Uterus (tissue), 4 donors: Measurements from ENCODE around the gene SKIL. TPM values are rescaled to one million over a fixed set of nuclear protein-coding genes. Genes with fewer than 3 reads are reported as not detected.
"Not testable (repeated sequence)": the region's sequence is repeated elsewhere in the genome, so short reads cannot be mapped to it uniquely, and the experiment has no call there.

Experiments
- DNase-seq, 2 donors: peaks; one replicate each; pipeline ENCODE4 v3.0.0-alpha.2; 2019 to 2020
- H3K27ac ChIP-seq, 2 donors: fragments of 200-600 bp; sonication (generic); 1 replicate in 1 of 2; 2 replicates in 1 of 2; pipeline ENCODE4 v1.5.1; 2016 to 2018
- H3K27me3 ChIP-seq, 2 donors: fragments of 200-600 bp; sonication (generic); one replicate each; pipeline ENCODE4 v1.5.1; 2018 to 2019; ENCODE audit warnings: control low read depth in 1 of 2
- H3K36me3 ChIP-seq, 2 donors: fragments of 200-600 bp; sonication (generic); one replicate each; pipeline ENCODE4 v1.5.1; 2019; ENCODE audit warnings: control low read depth in 1 of 2
- H3K4me1 ChIP-seq, 2 donors: fragments of 200-600 bp; sonication (generic); one replicate each; pipeline ENCODE4 v1.5.1; 2018 to 2019; ENCODE audit warnings: control low read depth in 1 of 2
- H3K4me3 ChIP-seq, 2 donors: fragments of 200-600 bp; sonication (generic); 1 replicate in 1 of 2; 2 replicates in 1 of 2; pipeline ENCODE4 v1.5.1; 2018 to 2019; ENCODE audit warnings: mild to moderate bottlenecking in 1 of 2
- H3K9me3 ChIP-seq, 2 donors: fragments of 200-600 bp; sonication (generic); one replicate each; pipeline ENCODE4 v1.5.1; 2019; ENCODE audit warnings: control low read depth in 1 of 2
- POLR2A ChIP-seq, 2 donors: fragments of 450-650 bp; IDR thresholded peaks; one replicate each; pipeline ENCODE4 v1.6.1; 2016; ENCODE audit warnings: antibody characterized with exemption in 2 of 2, mild to moderate bottlenecking in 1 of 2, moderate library complexity in 1 of 2
- intact Hi-C: fragments of 100-400 bp; cut with DNase I; formaldehyde crosslinking; loops from one replicate; pipeline ENCODE4 v1.15.1; 2023; ENCODE audit warnings: low total_unique reads
- total RNA-seq, 4 donors: library from RNA; depleted of rRNA in 3 of 4; stranded (reverse); fragments of >200 nt in 3 of 4; gene quantifications; one replicate each; pipeline versions ENCODE4 v1.1.0 to v1.2.4, GENCODE V29; 2014 to 2023
- TF ChIP-seq, protein P1 (sequence below), 4 experiments: fragments of 200-600 bp in 2 of 4; fragments of 450-650 bp in 2 of 4; sonication (generic) in 2 of 4; IDR thresholded peaks; one replicate each; pipeline ENCODE4 v1.5.1; 2016 to 2019; ENCODE audit warnings: antibody characterized with exemption in 4 of 4, mild to moderate bottlenecking in 2 of 4, moderate library complexity in 1 of 4
- donor health status: DM: yes; HTN: yes; CAD: no.

The SKIL gene
- total RNA-seq, 4 donors from 2014 or later = 34.3 to 143 (median 51.2) TPM

DNA sequence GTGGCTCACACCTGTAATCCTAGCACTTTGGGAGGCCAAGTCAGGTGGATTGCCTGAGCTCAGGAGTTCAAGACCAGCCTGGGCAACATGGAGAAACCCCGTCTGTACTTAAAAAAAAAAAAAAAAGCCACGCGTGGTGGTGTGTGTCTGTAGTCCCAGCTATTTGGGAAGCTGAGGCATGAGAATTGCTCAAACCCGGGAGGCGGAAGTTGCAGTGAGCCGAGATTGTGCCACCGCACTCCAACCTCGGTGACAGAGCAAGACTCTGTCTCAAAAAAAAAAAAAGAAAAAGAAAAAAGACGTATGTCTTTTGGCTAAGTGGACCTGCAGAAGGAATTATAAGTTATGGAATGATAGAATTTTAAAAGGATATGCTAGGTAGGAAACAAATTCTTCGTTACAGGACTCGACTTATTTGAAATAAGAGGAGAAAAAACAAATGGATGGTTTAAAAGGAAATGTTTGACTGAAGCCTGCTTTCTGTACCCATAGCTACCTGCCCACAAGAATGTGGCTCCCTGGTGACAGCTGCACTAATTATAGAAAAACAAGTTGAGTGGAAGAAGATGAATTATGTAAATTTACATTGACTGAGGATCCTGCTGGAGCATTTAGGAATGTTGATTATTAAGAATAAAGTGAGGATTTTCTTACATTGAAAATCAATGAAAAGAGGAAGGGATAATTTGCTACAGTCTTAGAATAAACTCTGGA lies 36.0 kb upstream of the SKIL start:
- no peaks in the 10 kb centered on the region for H3K4me1 ChIP-seq
- intact Hi-C loops = no loop called here
- no peak for DNase-seq
- H3K9me3 ChIP-seq = no peaks in the 10 kb centered on the region
- no peak overlapping the region for H3K27ac ChIP-seq
- no peak overlapping the region for H3K4me3 ChIP-seq
- TF ChIP-seq POLR2A (IDR thresholded peaks at IDR 0.05) = no peak
- TF ChIP-seq, protein P1, sequence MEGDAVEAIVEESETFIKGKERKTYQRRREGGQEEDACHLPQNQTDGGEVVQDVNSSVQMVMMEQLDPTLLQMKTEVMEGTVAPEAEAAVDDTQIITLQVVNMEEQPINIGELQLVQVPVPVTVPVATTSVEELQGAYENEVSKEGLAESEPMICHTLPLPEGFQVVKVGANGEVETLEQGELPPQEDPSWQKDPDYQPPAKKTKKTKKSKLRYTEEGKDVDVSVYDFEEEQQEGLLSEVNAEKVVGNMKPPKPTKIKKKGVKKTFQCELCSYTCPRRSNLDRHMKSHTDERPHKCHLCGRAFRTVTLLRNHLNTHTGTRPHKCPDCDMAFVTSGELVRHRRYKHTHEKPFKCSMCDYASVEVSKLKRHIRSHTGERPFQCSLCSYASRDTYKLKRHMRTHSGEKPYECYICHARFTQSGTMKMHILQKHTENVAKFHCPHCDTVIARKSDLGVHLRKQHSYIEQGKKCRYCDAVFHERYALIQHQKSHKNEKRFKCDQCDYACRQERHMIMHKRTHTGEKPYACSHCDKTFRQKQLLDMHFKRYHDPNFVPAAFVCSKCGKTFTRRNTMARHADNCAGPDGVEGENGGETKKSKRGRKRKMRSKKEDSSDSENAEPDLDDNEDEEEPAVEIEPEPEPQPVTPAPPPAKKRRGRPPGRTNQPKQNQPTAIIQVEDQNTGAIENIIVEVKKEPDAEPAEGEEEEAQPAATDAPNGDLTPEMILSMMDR (IDR thresholded peaks at IDR 0.05) = no peak
- no peaks in the 10 kb centered on the region for H3K36me3 ChIP-seq
- H3K27me3 ChIP-seq = no peaks in the 10 kb centered on the region

- TF ChIP-seq, protein P1 (IDR thresholded peaks at IDR 0.05) = no peak
- no peak for TF ChIP-seq POLR2A (IDR thresholded peaks at IDR 0.05)
- Histone ChIP-seq H3K27me3 (no peaks in the 10 kb centered on the region), H3K4me3 (no peak overlapping the region), H3K4me1 (no peaks in the 10 kb centered on the region), H3K9me3 (no peaks in the 10 kb centered on the region), H3K36me3 (no peaks in the 10 kb centered on the region), H3K27ac (no peak overlapping the region)
- DNase-seq = no peak
- intact Hi-C loops = no loop called here
These were observed 34.8 kb upstream of the SKIL start for GRCh38 chr3:170322566-170323269.

DNA sequence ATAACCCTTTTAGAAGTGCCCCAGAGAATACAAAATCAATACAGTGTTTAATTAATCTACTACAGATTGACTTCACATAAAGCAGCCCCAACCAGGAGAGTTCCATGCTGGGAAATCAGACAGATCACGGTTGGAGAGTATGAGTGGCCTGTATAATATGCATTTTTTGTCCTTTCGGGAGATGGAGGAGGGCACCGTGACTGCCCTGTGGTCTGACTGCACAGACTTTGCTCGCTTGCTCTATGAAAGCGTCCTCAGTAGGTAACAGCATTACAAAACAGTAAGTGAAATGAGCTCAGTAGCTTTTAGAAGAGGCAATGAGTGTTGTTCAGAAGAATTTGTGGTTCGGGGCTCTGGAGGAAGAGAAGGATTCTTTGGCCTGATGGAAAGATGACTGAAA lies 34.2 kb upstream of the SKIL start:
- DNase-seq = no peak
- intact Hi-C loops = no loop called here
- Histone ChIP-seq H3K27ac (no peak overlapping the region), H3K4me1 (no peaks in the 10 kb centered on the region), H3K9me3 (no peaks in the 10 kb centered on the region), H3K27me3 (no peaks in the 10 kb centered on the region), H3K4me3 (no peak overlapping the region), H3K36me3 (no peaks in the 10 kb centered on the region)
- TF ChIP-seq, protein P1 (IDR thresholded peaks at IDR 0.05) = no peak

- no peaks in the 10 kb centered on the region for H3K27me3 ChIP-seq
- intact Hi-C loops = no loop called here
- no peaks in the 10 kb centered on the region for H3K9me3 ChIP-seq
- H3K27ac ChIP-seq = no peak overlapping the region
- H3K4me3 ChIP-seq = no peak overlapping the region
- no peaks in the 10 kb centered on the region for H3K4me1 ChIP-seq
- TF ChIP-seq, protein P1 (IDR thresholded peaks at IDR 0.05) = no peak
- no peak for TF ChIP-seq POLR2A (IDR thresholded peaks at IDR 0.05)
- no peaks in the 10 kb centered on the region for H3K36me3 ChIP-seq
- no peak for DNase-seq
These were observed 32.6 kb upstream of the SKIL start for GRCh38 chr3:170324962-170325361.

- no peak for DNase-seq
- TF ChIP-seq POLR2A (IDR thresholded peaks at IDR 0.05) = no peak
- TF ChIP-seq, protein P1 (IDR thresholded peaks at IDR 0.05) = no peak
- Histone ChIP-seq H3K4me3 (no peak overlapping the region), H3K4me1 (no peaks in the 10 kb centered on the region), H3K36me3 (no peaks in the 10 kb centered on the region), H3K9me3 (no peaks in the 10 kb centered on the region), H3K27me3 (no peaks in the 10 kb centered on the region), H3K27ac (no peak overlapping the region)
- intact Hi-C loops = no loop called here
These were observed 30.3 kb upstream of the SKIL start for GRCh38 chr3:170327040-170327808.

DNA sequence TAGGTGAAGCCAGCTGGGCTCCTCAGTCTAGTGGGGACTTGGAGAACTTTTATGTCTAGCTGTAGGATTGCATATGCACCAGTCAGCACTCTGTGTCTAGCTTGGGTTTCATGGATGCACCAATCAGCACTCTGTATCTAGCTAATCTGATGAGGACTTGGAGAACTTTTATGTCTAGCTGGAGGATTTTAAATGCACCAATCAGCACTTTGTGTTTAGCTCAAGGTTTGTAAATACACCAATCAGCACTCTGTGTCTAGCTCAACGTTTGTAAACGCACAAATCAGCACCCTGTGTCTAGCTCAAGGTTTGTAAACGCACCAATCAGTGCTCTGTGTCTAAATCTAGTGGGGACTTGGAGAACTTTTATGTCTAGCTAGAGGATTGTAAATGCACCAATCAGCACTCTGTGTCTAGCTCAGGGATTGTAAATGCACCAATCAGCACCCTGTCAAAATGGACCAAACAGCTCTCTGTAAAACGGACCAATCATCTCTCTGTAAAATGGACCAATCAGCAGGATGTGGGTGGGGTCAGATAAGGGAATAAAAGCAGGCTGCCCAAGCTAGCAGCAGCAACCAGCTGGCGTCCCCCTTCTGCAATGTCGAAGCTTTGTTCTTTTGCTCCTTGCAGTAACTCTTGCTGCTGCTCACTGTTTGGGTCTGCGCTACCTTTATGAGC lies 29.5 kb upstream of the SKIL start:
- intact Hi-C loops, H3K27ac ChIP-seq, H3K27me3 ChIP-seq, H3K9me3 ChIP-seq, H3K4me3 ChIP-seq, H3K36me3 ChIP-seq, DNase-seq, H3K4me1 ChIP-seq: not testable (repeated sequence)
